Anterior cingulate cortex (tissue), 58 donors: Measurements from ENCODE around the gene UBE2I.

ENCODE experiments used
- DNase-seq, 58 donors: peaks; one replicate each; lab custom pipeline; 2025; lab: John Stamatoyannopoulos, UW

Gene UBE2I

DNA sequence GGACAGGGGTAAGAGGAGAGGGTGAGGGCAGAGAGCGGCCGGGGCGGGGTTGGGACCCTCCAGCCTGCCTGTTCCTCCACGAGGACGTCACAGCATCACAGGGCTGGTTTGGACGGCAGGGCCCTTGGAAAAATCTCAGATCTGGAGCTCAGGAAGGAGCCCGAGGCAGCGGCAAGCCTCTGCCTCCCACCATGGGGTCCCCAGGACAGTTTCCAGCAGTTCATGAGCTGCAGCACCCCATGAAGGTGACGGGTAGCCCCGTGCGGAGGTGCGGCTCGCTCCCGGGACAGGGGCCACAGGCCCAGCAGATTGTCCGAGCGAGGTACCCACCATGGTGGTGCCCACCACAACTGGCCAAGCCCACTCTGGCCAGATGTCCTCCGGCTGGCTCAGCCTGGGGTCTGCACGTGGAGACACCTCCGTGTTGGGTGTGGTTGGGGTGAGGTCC, 32.3 kb upstream of the UBE2I start:
- no peak for DNase-seq

DNA sequence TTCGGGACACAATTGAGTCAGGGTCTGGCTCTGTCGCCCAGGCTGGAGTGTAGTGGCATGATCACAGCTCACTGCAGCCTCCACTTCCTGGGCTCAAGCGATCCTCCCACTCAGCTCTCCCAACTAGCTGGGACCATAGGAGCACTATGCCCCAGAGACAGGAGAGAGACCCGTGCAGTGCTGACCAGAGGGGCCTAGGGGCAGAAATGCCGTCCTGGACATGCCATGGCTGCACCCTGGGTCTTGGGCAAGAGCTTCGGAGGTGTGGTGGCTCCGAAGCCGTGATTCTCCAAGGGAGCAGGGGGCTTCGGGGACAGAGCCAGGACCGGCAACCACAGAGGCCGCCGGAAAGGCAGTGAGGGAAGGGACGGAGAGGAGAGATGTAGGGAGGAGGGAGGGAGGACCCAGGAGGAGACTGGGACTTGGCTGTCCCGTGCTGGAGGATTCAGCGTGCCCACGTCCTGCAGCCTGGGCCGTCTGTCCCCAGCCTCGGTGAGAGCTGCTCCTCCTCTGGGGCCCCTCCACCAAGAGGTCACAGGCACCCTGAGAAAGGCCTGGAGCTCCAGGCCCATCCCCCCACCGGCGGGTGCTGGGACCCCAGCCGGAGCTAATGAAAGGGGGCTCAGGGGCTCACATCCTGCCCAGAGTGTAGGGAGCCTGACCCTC, 31.7 kb upstream of the UBE2I start:
- DNase-seq = no peak

DNA sequence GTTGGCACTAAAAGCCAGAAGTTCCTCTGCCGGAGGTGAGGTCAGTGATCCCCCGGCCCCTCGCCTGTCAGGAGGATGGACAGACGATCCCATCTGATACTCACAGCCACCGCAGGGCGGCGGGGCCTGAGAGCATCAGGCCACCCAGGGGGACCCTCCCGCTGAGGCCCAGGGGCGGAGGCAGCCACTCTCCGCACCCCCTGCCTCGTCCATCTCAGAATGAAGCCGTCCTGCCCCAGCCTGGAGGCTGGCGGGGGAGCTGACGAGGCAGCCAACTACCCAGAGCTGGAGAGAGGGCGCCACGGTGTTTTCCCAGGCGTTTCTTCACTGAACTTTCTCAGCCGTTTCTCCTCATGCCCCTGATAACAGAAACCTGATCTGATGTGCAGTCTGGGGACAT, 31.0 kb upstream of the UBE2I start:
- DNase-seq = no peak

DNA sequence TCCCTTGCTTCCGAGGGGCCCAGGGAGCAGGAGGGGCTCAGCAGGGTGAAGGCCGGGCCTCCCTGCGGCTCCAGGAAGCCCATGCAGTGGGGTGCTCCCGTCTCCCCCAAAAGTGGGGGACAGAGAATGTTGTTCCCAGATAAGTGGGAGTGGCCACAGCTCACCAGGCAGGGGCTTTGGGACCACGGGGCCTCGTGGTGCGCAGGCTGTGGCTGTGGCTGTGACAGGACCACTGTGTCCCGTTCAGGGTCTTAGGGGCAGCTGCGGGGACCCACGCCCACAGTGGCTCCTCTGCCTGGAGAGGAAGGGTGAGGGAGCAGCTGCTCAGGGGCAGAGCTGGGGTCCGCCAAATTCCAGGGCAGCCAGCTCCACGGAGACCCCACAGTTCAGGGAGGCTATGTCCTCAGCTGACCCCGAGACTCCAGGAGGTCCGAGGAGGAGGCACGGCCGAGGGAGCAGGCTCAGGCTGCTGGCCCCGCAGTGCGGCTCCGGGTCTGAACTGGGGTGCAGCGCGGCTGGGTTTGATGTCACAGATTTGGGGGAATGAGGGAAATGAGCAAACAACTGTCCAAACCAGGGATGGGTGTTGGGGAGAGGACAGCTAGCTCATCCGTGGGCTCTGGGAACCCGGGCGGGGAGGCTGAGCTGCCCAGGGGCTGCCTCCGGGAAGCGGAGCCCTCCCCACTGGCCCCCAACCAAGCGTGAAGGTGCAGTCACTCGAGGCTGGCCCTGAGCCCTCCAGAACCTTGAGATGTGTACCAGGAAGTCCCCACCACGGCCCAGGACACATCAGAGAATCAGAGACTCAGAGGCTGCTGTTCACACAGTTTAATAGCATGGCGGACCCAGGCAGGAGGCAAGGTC, 30.1 kb upstream of the UBE2I start:
- DNase-seq = no peak

DNA sequence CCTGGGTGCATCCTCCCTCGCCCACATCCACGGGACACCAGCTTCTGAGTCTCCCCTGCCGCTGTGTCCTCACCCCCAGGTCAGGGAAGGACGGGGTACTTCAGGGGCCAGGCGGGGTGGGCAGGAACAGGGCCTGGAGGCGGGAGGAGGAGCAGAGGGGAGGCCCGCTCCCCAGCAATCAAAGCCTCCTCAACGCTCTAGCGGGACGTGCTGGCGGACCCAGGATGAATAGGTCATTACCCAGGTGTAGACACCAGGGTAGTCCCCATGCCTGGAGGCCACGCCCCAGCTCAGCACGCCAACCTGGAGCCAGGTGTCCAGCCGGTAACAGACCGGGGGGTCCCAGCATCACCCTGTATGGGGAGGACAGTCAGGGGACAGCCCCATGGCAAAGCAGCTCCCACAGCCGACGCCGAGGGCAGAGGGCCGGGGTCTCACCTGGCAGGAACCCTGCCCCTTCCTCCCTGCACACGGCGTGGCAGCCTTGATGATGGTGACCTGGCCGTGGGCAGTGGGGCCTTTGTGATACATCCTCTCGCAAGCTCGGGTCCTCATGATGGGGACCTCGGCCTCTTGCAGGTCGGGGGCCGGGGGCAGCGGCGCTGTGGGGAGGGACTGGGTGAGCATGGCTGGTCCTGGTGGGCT, 29.4 kb upstream of the UBE2I start:
- DNase-seq = no peak

DNA sequence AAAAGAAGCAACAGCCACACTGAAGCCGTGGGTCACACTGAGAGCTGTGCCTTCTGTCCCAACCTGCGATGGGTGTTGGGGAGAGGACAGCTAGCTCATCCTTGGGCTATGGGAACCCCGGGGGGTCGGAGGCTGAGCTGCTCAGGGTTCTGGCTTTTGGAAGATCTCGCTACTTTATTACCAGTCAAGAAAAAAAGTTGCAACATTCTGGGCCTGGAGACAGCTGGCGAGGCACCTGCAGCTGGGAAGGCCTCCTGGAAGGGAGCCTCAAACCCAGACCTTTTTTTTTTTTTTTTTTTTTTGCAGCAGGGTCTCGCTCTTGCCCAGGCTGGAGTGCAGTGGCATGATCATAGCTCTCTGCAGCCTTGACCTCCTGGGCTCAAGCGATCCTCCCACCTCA, 28.7 kb upstream of the UBE2I start:
- no peak for DNase-seq

DNA sequence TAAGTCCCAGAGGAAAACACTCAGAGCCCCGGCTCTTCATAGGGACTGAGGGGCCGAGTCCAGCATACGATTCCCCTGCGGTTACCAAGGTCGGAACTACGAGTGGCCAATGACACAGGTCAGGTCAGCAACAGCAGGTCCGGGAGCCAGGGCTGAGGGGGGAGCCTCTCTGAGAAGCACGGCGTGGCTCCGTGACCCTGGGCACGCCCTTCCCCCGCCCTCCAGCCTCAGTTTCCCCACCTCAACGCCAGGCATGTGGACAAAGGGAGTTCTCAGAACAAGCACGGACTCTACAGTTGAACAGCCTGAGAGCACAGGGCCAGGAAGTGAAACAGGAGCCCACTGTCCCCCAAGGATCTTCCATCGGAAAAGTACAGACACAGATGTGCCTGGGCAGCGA, 27.9 kb upstream of the UBE2I start:
- DNase-seq = no peak

DNA sequence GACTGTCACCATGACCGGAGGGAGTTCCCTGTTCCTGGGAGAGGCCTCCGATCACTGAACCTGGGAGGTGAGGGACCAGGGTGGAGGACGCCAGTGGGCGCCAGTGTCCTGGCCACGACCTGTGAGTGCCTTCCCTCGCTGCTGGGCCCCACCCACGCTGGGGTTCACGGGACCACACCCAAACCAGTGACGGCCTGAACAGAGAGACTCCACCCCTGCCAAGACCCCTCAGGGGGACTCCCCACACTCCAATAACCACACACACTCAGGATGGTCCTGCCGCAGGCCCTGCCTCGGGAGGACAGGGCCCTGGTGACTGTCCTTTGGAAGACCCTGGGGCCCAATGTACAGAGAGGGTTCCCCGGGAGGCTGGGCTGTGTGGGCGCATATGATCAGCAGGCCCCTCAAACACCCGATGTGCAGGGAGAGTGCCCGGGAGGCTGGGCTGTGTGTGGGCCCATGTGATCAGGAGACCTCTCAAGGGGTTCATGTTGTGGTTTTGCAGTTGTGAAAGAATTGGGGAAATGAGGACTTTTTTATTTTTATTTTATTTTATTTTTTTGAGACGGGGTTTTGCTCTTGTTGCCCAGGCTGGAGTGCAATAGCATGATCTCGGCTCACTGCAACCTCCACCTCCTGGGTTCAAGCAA, 27.0 kb upstream of the UBE2I start:
- no peak for DNase-seq

DNA sequence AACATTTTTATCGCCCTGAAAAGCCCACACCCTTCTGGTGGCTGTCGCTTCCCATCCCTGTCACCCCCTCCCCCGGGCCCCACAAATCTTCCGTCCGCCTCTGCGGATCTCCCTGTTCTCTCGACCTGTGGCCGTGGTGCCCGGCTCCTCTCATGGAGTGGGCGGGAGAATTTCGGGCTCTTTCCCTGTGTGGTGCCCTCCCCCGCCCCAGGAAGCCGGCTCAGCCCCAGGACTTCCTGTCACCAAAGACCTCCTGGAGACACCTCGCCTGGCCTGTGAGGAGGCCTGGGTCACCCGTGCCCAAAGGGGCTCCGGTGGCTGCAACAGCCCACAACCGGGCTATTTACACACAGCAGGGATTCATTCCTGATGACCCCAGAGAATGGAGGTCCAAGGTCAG, 26.1 kb upstream of the UBE2I start:
- DNase-seq = no peak

DNA sequence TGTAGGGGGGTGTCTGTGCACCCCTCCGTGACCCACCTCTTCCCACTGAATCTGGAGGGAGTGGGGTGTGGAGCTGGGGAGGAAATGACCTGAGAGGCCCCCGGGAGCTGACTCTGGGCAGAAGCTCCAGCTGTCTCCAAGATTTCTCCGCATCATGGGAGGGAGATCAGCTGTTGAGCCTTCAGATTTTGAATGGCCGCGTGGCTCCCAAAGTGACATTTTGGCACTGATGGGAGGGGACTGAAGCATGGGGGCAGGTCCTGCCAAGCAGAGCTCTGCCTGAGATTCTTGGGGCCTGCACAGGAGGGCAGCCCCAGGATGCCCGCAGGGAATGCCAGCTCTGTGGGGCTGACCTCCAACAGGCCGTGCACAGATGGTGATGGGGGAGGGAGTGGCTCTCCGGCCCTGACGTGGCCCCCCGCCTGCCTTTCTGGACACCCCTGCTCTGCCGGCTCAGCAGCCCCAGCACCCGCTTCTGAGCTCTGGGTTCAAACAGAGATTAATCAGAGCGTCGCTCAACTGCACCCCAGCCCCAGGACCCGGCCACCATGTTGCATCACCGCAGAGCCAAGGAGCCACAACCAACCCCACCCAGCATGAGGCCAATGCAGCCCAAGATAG, 25.3 kb upstream of the UBE2I start:
- DNase-seq = no peak

DNA sequence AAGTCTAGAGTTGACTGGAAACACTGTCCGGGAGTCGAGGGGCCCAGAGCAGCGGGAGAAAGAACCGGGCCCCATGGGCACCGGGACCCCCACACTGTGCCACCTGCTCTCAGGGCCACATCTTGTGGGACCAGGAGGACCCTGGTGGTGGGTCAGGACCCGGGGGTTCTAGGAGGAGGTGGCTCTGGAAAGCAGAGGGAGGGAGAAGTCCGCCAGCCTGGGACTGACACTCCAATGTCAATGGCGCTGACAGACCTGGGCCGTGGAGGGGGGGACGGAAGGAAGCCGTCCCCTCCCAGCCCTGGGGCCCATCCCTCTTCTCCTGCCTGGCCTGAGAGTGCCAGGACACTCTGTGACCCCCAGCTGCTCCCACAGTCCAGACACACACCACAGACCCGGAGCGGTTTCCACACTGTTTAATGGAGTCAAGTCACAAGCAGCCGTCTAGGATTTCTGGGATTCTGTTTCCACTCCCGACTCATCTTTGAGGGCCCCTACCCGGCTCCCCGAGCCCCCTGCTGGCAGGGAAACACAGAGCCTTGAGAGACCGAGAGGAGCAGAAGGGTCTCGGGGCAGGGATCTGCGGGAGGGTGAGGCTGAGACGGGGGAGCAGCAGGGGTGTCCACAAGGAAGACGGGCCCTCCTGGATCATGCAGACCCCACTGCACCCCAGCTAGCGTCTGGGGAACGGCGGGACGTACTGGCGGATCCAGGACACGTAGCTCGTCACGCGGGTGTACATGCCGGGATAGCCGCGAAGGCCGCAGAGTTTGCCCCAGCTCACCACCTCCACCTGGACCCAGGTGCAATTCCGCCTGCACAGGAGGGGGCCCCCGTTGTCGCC, 23.5 kb upstream of the UBE2I start:
- DNase-seq = no peak

DNA sequence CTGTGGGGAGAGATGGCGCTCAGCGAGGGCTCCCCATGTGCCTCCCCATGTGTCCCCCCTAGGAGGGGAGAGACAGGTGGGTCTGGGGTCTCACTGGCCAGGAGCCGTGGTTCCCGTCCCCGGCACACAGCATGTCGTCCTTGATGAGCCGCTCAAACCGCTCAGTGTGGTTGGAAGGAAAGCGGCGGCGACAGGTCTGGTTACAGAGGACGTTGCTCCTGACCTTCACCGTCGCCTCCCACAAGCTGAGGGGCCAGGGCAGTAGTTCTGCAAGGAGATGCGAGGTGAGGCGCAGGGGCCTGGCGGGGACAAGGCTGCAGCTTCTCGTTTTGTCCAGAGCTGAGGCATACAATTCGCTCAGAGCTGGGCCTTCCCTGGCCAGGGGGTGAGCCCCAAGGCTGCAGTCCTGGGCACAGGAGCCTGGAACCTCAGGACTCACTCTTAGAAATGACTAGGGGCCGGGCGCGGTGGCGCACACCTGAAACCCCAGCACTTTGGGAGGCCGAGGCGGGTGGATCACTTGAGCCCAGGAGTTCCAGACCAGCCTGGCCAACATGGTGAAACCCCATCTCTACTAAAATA, 22.8 kb upstream of the UBE2I start:
- DNase-seq = no peak

DNA sequence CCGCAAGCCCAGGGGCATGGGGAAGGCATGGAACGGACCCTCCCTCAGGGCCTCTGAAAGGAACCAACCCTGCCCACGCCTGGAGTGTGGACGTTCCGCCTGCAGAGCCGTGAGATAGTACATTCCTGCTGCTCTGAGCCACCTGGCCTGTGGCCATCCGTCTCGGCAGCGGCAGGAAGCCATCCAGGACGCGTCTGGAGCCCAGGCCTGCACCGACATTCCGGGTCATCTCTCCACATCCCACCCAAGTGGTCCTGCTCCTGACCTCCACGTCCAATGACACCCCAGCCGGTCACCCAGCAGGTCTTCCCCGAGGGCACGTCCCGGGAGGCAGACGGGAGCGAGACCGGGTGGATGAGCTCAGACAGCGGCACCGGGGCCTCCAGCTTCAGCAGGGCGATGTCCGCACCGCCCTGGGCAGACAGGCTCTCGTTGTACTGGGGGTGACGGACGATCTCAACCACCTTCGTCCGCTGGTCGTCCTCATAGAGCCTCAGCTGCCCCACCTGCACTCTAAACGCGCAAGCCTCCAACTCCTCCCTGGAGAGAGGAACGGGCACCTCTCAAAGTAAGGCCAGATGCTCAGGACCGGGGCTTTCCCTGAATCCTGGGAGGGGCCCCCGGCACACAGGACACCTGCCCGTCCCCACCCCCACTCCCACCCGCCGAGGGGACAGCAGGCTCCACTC, 21.3 kb upstream of the UBE2I start:
- no peak for DNase-seq

DNA sequence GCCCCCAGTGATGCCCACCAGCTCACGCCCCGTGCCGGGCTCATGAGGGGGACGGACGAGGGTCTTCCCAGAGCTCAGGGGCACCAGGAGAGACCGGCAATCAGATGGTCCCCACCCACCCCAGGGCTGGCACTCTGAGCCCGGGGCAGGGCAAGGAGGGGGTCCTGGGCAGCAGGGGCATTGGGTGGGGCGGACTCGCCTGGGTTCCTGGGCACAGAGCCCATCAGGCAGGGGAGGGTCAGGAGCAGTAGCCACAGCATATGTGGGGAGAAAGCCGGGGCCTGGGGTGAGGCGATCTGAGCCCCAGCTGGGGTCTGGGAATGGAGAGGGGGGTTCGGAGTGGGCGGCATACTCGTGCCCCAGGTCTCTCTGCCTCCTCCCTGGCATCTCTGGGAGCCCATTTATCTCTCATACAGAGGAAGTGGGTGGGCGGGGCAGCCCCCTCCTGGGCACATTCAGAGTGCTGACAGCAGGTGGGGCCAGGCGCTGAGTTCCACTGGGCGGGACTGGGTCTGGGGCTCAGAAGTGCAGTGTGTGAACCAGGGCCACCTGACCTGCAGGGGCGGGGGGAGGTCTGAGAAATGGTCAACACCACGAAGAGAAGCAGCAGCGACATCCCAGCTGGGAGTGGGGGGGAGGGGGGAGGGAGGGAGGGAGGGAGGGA, 20.5 kb upstream of the UBE2I start:
- DNase-seq = no peak

DNA sequence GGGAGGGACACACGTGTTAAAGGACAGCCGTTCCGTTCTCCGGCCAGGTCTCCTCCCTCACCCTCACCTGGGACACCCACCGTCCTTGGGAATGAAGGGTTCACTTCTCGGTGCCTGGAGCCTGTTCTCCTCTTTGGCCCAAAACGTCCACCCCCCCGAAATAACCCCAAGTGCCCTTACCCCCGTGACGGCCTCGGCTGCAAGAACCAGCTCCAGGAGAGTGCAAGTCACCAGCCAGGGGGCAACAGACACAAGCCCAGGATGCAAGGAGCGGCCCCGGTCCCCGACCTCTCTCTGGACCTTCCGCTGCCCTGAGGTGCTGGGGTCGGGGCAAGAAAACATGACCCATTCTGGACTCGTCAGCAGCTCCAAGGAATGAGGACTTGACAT, 20.0 kb upstream of the UBE2I start:
- no peak for DNase-seq

DNA sequence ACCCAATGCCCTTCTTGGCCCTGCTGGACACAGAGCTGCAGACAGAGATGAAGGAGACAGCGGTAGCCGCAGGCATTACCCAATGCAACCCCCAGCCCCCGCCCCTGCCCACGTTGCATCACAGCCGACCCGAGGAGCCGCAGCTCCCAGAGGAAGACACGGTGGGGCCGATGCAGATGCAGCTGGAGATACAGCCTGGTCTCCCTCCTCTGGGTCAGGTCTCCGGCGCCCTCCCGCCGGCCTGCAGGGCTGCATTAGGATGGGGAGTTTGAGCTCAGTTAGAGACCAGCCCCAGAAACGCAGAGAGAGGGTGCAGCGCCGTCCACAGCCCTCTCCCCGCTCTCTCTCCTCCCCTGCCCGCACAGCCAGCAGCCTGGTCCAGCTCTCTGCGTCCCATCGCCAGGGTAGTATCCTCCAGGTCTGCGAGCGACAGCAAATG, 19.4 kb upstream of the UBE2I start:
- DNase-seq = no peak

DNA sequence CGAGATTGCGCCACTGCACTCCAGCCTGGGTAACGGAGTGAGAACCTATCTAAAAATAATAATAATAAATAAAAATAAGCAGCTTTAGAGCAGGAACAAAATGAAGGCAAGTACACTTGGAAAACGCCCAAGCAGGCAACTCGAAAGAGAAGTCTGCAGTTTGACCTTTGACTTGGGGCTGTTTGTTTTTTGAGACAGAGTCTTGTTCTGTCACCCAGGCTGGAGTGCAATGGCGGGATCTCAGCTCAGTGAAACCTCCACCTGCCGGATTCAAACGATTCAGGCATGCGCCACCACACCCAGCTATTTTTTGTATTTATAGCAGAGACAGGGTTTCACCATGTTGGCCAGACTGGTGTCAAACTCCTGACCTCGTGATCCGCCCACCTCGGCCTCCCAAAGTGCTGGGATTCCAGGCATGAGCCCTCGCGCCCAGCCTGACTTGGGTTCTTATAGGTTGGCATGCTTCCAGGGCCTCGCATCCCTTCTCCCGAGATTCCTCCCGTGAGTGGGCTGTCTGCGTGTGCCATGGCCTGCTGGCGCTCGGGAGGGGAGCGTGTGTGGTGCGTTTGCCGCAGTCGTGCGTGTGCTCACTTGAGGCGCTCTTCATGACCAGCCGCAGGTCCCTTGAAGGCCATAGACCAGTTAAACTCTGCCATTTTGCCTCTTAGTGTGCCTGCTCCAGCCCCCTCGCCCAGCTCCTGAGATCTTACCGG, 18.4 kb upstream of the UBE2I start:
- DNase-seq = no peak
